Hepatocyte (in vitro differentiated cells): ENCODE data around the gene RPL10A.

Source experiments
- CTCF ChIP-seq: fragments of 200-600 bp; sonication (generic); IDR thresholded peaks from 2 replicates; pipeline ENCODE4 v1.5.1; 2016; ENCODE audit warnings: antibody characterized with exemption, mild to moderate bottlenecking; ENCODE audit not compliant: poor library complexity
- EZH2 ChIP-seq: fragments of 200-600 bp; sonication (generic); IDR thresholded peaks from 2 replicates; pipeline ENCODE4 v1.6.1; 2016; ENCODE audit warnings: antibody characterized with exemption, mild to moderate bottlenecking, borderline replicate concordance

GRCh38 chr6:35484921-35485392, 16.8 kb downstream of the RPL10A start:
- no peak for TF ChIP-seq EZH2
- no peak for TF ChIP-seq CTCF
